Neural crest cell (in vitro differentiated cells): ENCODE data around the gene NME4. TPM values are rescaled to one million over a fixed set of nuclear protein-coding genes. Genes with fewer than 3 reads are reported as not detected.
A peak's percentile ranks its signal among the peaks of the same experiment; 100 is the strongest.

Experiments used
- DNase-seq: peaks from one replicate; pipeline ENCODE4 v3.0.0; 2021; ENCODE audit warnings: low read depth, mixed read lengths, low spot score
- H3K27ac Mint-ChIP-seq: one replicate; pipeline ENCODE4 v1.8.0; 2021; ENCODE audit warnings: mild to moderate bottlenecking, mixed read lengths; ENCODE audit not compliant: unreplicated experiment
- H3K27me3 Mint-ChIP-seq: 2 replicates; pipeline ENCODE4 v1.8.0; 2021; ENCODE audit warnings: low read depth, mild to moderate bottlenecking, mixed read lengths
- H3K36me3 Mint-ChIP-seq: 2 replicates; pipeline ENCODE4 v1.8.0; 2021; ENCODE audit warnings: low read depth, mild to moderate bottlenecking, mixed read lengths
- H3K4me1 Mint-ChIP-seq: 2 replicates; pipeline ENCODE4 v1.8.0; 2021; ENCODE audit warnings: mixed read lengths
- H3K4me3 Mint-ChIP-seq: one replicate; pipeline ENCODE4 v1.8.0; 2021; ENCODE audit warnings: mild to moderate bottlenecking, mixed read lengths
- H3K9me3 Mint-ChIP-seq: 2 replicates; pipeline ENCODE4 v1.8.0; 2021; ENCODE audit warnings: mixed read lengths
- CTCF ChIP-seq: fragments of 200-600 bp; sonication (generic); conservative IDR thresholded peaks from 2 replicates; pipeline ENCODE4 v1.5.0; 2021; ENCODE audit warnings: antibody characterized with exemption, mild to moderate bottlenecking
- total RNA-seq: library from RNA; stranded (reverse); gene quantifications from 2 replicates; pipeline ENCODE4 v1.2.1, GENCODE V29; 2021

The NME4 gene
- total RNA-seq, 1 donor from 2014 or later, result 233 TPM

DNA sequence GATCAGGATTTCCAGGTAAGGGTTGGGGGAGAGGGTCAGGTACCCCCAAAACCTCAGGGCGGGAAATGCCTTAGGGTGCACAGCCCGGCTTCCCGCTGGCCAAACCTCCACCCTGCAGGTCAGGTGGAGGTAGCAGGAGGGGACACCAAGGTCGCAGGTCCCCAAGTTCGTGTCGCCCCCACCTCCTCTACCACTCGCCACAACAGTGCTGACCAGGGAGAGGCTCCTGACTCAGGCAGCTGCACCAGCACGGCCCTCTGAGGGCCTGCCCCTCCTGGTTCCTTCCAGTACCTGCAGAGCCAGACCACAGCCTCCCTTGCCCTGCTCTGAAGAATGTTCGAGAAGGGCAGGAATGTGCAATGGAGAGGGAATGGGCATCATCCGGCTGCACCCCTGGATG, 30.5 kb upstream of the NME4 start:
- Mint-ChIP-seq H3K4me3 (peak overlapping the region; percentile 67), H3K27me3 (peaks cover 9% of the 10 kb centered on the region), H3K4me1 (peaks cover 14% of the 10 kb centered on the region), H3K9me3 (no peaks in the 10 kb centered on the region), H3K27ac (no peak overlapping the region), H3K36me3 (no peaks in the 10 kb centered on the region)
- no peak for TF ChIP-seq CTCF
- no peak for DNase-seq

DNA sequence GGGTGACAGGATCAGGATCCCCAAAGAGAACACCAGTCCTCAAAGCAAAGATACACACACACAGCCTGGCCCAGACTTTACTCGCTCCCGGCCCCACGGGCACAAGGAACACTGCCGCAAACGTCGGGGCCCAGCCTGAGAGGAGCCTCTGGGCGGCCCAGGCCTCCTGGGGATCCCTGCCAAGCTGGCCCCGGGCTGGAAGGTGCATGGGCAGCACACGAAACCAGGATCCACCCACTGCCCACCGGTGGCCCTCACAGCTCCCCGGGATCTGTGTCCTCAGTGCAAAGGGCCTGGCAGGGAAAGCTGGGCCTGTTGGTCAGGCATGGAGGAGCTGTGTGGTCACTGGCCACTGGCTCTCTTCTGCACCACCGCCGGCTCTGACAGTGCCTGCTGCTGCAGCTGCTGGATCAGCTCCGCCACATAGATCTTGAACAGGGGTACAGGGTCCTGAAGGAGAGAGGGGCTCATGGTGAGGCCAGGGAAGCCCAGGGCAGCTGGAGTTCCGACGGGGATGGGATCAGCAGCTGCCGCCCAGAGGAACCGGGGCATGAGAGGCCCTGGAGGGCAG, 29.6 kb upstream of the NME4 start:
- no peak for DNase-seq
- Mint-ChIP-seq H3K9me3 (no peaks in the 10 kb centered on the region), H3K4me1 (peaks cover 9% of the 10 kb centered on the region), H3K27me3 (peaks cover 4% of the 10 kb centered on the region), H3K27ac (no peak overlapping the region), H3K4me3 (peak overlapping the region; percentile 67), H3K36me3 (no peaks in the 10 kb centered on the region)
- TF ChIP-seq CTCF, result no peak

DNA sequence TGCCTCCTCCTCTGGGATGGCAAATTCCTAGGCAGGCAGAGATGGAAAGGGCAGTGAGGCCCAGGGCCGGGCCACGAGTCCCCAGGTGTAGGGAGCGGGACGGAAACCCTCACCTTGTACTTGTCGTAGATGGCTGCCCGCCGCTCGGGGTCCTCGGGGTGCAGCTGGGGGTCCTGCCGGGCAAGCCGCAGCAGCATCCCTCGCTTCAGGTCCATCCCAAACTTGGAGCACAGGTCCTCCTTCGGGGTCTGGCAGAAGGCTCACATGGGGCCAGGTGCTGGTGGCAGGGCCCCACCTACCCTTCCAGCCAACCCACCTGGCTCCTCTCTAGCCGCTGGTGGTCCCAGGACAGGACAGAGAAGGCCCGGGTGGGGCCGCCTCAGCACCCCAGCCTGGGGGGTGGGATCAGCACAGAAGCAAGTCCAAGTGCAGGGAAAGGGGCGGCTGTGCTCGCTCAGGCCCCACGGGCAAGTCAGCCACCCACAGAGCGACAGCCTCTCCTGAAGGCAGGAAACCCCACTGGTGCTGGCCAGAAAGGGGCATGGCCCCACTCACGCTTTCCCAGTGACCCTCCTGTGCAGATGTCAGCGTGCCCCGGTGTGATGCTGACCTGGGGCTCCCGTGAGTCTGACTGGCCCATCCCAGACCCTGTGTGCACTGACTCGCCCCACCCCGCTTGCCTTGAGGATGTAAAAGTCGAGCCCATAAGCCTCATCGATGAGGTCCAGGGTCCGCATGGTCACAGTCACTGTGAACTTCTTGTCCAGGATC, 28.4 kb upstream of the NME4 start:
- Mint-ChIP-seq H3K27ac (no peak overlapping the region), H3K9me3 (no peaks in the 10 kb centered on the region), H3K4me3 (peak overlapping the region; percentile 84), H3K36me3 (no peaks in the 10 kb centered on the region), H3K27me3 (peaks cover 4% of the 10 kb centered on the region), H3K4me1 (peaks cover 9% of the 10 kb centered on the region)
- no peak for TF ChIP-seq CTCF
- no peak for DNase-seq

GRCh38 chr16:369275-369865, 27.6 kb upstream of the NME4 start:
- DNase-seq, result no peak
- no peaks in the 10 kb centered on the region for H3K9me3 Mint-ChIP-seq
- peaks cover 9% of the 10 kb centered on the region for H3K4me1 Mint-ChIP-seq
- no peak for TF ChIP-seq CTCF
- peaks cover 4% of the 10 kb centered on the region for H3K27me3 Mint-ChIP-seq
- H3K4me3 Mint-ChIP-seq, result peak overlapping the region; percentile 84
- H3K27ac Mint-ChIP-seq, result no peak overlapping the region
- H3K36me3 Mint-ChIP-seq, result no peaks in the 10 kb centered on the region

DNA sequence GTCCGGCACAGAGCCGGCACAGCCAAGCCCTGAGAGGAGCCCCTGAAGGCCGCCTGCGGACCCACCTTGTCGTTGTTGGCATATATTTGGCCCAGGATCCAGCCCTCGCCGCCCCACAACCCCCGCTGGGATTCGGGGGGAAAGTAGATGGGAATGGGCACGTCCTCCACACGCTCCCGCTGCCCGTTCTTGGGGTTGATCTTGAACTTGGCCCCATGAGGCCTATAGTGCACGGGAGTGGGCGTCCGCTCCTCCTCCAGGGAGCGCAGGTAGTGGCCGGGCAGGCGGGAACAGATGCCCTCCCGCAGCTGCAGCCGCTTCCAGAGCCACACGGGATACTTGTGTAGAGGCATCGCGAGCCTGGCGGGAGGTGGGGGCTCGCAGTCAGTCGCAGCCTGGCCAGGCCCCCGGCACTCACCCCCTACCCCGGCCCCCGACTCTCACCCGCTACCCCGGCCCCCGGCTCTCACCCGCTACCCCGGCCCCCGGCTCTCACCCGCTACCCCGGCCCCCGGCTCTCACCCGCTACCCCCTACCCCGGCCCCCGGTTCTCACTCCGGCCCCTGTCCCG, 27.0 kb upstream of the NME4 start:
- no peak overlapping the region for H3K27ac Mint-ChIP-seq
- H3K4me3 Mint-ChIP-seq, result peak overlapping the region; percentile 92
- H3K4me1 Mint-ChIP-seq, result peaks cover 9% of the 10 kb centered on the region
- peaks cover 4% of the 10 kb centered on the region for H3K27me3 Mint-ChIP-seq
- H3K36me3 Mint-ChIP-seq, result no peaks in the 10 kb centered on the region
- H3K9me3 Mint-ChIP-seq, result no peaks in the 10 kb centered on the region
- no peak for DNase-seq
- no peak for TF ChIP-seq CTCF
